ENCODE results near the gene MUSTN1.

GRCh38 chr3:52851348-52851747 is 16.5 kb upstream of the MUSTN1 start:
- TF ChIP-seq CTCF (conservative IDR thresholded peaks at IDR 0.05; ENCODE audit: low read length): peak; percentile 81
- no peak for TF ChIP-seq EZH2phosphoT487 (IDR thresholded peaks at IDR 0.05; ENCODE audit: borderline replicate concordance, low read depth, low read length)

All from OCI-LY7 (cell line).